ENCODE data around the gene KDM5B.

GRCh38 chr1:202802998-202803932, 5.0 kb downstream of the KDM5B start:
- TF ChIP-seq, protein P1, sequence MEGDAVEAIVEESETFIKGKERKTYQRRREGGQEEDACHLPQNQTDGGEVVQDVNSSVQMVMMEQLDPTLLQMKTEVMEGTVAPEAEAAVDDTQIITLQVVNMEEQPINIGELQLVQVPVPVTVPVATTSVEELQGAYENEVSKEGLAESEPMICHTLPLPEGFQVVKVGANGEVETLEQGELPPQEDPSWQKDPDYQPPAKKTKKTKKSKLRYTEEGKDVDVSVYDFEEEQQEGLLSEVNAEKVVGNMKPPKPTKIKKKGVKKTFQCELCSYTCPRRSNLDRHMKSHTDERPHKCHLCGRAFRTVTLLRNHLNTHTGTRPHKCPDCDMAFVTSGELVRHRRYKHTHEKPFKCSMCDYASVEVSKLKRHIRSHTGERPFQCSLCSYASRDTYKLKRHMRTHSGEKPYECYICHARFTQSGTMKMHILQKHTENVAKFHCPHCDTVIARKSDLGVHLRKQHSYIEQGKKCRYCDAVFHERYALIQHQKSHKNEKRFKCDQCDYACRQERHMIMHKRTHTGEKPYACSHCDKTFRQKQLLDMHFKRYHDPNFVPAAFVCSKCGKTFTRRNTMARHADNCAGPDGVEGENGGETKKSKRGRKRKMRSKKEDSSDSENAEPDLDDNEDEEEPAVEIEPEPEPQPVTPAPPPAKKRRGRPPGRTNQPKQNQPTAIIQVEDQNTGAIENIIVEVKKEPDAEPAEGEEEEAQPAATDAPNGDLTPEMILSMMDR (IDR thresholded peaks at IDR 0.05): no peak
- no peak for TF ChIP-seq POLR2A (IDR thresholded peaks at IDR 0.05)

All from body of pancreas (tissue), 4 donors.